ENCODE measurements around the gene CRB3.

Gene CRB3

GRCh38 chr19:6433663-6434062 lies 30.4 kb upstream of the CRB3 start, which contains the start of gene SLC25A41:
Gene SLC25A41, minus strand, starts transcription at chr19:6433763. Its CDS starts 70 bp downstream, at chr19:6433693.
- no peak for DNase-seq

- DNase-seq: no peak
These were observed 24.3 kb upstream of the CRB3 start for GRCh38 chr19:6439743-6440142.

GRCh38 chr19:6440905-6441304 lies 23.2 kb upstream of the CRB3 start:
- no peak for DNase-seq

- DNase-seq: no peak
These were observed 21.9 kb upstream of the CRB3 start for GRCh38 chr19:6442087-6442688.

- DNase-seq: no peak
These were observed 20.1 kb upstream of the CRB3 start for GRCh38 chr19:6443986-6444385.

DNA sequence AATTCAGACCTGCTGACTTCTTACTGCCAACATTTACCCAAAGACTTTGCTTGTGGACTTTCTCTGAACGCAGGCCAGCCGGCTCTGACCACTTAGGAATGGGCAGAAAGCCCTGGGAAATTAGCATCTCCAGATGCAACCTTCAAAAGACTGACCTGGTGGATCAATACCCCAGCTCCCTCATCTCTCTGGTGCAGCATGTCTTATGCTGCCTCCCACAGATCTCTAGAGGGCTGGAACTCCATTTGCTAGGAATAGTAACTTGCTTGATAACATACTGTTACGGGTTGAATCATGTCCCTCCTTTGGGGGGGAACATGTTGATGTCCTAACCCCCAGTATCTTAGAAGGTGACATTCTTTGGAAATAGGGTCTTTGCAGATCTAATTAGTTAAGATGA lies 17.6 kb upstream of the CRB3 start:
- no peak for DNase-seq

DNA sequence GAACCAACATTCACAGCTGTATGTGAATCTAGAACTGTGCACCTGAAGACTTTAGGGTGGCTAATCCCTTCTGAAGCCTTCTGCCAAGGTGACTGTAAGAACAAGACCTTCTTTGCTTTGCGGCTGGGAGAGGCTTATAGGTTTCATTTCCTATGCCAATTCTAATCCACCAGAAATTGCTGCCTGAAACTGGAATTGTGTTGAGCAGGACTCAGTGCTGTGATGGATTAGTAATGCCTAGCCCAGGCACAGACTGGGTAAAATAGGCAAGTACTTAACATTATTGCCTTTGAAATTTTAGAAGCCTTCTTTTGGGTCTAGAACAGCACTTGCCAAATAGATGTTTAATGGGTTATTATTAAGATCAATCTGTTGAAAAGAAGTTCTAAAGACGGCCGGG lies 16.0 kb upstream of the CRB3 start:
- DNase-seq: no peak

- DNase-seq: no peak
These were observed 13.9 kb upstream of the CRB3 start for GRCh38 chr19:6450166-6450565.

DNA sequence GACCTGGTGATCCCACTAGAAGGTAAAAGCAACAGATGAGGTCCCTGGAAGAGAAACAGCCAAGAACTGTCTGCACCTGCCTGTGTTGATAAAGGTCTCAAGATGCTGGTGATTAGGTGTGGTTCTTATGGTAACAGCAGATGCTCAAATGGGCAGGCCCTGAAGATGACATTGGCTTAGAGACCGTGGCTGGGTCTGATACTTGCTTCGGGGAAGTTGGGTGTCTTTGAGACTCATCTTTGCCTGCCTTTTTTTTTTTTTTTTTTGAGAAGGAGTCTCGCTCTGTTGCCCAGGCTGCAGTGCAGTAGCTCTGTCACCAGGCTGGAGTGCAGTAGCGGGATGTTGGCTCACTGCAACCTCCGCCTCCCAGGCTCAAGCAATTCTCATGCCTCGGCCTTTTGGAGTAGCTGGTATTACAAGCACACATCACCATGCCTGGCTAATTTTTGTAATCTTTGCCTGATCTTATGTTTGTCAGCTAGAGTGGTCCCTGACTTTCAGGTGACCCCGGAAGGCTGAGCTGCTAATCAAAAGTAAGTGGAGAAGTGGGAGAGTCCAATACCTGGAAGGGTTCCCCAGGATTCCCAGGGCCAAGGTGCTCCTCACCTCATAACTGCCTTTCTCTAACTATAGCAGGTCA lies 12.4 kb upstream of the CRB3 start:
- no peak for DNase-seq

GRCh38 chr19:6452223-6452614 lies 11.9 kb upstream of the CRB3 start:
- DNase-seq: no peak

- DNase-seq: no peak
These were observed 11.2 kb upstream of the CRB3 start for GRCh38 chr19:6452899-6453298.

GRCh38 chr19:6453951-6454565 lies 10.0 kb upstream of the CRB3 start:
- no peak for DNase-seq

- no peak for DNase-seq
These were observed 8.1 kb upstream of the CRB3 start for GRCh38 chr19:6455924-6456323.

- no peak for DNase-seq
These were observed 5.9 kb upstream of the CRB3 start for GRCh38 chr19:6457958-6458694.

GRCh38 chr19:6458695-6459261 lies 5.3 kb upstream of the CRB3 start:
- DNase-seq: no peak

GRCh38 chr19:6459262-6460098 lies 4.6 kb upstream of the CRB3 start, which contains the start of gene SLC25A23:
Gene SLC25A23, minus strand, starts transcription at chr19:6459792. Its CDS starts 164 bp downstream, at chr19:6459628.
- peak; percentile 41 for DNase-seq

- peak; percentile 94 for DNase-seq
These were observed 3.8 kb upstream of the CRB3 start for GRCh38 chr19:6460099-6460884.

DNA sequence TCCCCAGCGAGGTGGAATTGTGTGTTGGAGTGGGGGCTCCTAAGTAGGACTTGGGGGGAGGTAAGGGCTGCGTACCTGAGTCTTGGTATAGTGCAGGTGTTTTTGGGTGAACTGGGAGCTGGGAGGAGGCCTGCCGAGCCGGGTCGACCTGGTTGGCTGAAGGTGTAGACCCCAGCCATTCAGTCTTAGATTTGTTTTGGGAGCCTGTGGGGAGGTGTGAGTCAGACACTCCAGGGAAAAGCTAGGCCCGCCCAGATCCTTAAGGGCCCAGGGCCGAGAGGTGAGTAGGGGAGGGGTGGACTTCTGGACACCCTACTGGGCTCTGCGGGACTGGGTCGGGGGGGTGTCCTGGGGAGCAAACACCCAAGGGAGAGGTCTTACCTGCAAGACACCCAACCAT lies 935 bp downstream of the CRB3 start:
- no peak for DNase-seq

GRCh38 chr19:6465663-6466062 lies 1.6 kb downstream of the CRB3 start:
- no peak for DNase-seq

DNA sequence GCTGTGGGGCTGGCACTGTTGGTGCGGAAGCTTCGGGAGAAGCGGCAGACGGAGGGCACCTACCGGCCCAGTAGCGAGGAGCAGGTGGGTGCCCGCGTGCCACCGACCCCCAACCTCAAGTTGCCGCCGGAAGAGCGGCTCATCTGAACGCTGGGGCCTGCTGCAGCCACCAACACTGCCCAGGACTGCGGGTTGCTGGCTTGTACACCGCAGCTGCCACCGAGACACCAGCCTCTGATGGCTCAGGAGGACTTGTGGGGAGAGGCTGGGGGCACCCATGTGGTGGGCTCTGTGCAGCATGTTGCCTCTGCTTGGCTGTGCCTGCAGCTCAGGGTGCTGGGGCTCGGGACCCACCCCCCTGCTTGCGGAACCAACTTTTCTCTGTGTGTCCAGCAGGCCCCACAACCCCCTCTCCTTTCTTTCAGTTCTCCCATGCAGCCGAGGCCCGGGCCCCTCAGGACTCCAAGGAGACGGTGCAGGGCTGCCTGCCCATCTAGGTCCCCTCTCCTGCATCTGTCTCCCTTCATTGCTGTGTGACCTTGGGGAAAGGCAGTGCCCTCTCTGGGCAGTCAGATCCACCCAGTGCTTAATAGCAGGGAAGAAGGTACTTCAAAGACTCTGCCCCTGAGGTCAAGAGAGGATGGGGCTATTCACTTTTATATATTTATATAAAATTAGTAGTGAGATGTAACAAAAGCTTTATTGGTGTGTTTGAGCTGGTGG lies 2.6 kb downstream of the CRB3 start:
- DNase-seq: no peak

GRCh38 chr19:6467384-6467783 lies 3.3 kb downstream of the CRB3 start:
- no peak for DNase-seq

Data from activated gamma-delta T cell treated with Interleukin-2 at 50 U/mL for 16 hours (primary cell).